Measurements from ENCODE around the gene PRKRA.
"Not testable (repeated sequence)": the region's sequence is repeated elsewhere in the genome, so short reads cannot be mapped to it uniquely, and the experiment has no call there.

The PRKRA gene

DNA sequence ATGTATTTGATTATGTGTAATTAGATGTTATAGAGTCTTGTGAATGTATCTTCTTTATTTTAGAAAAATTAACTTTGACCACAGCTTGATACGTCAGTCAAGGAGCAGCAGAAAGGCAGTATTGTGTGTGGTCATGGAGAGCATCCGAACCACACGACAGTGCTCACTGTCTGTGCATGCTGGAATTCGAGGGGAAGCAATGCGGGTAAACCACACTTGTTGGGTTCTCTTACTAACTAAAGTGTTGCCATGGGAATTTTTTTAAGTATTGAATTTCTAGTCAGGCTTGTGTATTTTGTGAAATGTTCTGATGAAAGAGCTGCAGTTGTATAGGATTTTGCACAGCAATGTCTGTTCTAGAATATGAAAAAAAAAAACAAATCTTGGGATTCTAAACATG lies 5.0 kb upstream of the PRKRA start:
- no peak for DNase-seq

DNA sequence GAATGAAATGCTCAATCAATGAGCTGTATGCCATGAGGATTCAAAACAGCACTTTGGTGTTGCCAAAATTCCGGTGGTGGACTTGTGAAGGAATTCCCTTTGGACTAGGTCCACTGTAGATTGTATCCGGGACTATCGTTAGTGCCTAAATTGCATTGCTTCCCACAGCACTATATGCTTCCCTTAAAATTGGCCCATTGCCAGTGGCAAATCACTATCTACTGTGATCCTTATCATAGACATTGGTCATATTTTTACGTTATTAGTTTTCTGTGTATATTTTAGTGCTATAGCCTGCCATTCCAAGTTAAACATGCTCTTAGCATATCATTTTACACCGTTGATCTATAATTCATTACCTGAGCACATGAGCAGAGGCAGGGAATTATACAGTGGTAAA lies 1.9 kb upstream of the PRKRA start:
- DNase-seq: no peak

DNA sequence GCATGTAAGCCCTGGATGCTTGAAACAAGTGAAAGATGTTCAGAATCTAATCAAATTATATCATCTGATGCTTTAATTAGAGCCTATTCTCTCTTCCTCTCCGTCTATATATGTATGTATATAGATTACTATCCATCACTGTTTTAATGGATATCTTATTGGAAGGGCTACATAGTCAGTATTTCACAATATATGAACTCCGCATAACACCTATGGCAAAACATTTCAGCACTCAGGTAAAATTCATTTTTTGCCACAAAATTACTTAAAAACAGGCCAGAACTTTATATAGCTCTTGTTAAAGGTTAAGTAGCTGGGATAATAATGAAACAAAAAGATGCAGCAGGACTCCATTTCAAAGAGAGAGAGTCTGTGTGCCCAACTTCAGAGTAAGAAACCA lies 1.4 kb upstream of the PRKRA start:
- no peak for DNase-seq

DNA sequence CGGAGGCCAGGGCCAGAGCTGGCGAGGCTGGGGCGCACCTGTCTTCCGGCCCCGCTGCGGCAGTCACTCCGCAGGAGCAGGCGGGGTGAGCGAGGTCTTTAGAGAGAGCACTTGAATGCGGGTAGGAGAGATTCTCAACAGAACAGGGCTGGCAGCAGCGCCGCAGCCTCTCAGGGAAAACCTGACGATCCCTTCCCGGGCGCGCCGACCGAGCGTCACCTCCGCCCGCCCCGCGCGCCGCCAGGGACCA lies 526 bp downstream of the PRKRA start:
- DNase-seq: no peak

DNA sequence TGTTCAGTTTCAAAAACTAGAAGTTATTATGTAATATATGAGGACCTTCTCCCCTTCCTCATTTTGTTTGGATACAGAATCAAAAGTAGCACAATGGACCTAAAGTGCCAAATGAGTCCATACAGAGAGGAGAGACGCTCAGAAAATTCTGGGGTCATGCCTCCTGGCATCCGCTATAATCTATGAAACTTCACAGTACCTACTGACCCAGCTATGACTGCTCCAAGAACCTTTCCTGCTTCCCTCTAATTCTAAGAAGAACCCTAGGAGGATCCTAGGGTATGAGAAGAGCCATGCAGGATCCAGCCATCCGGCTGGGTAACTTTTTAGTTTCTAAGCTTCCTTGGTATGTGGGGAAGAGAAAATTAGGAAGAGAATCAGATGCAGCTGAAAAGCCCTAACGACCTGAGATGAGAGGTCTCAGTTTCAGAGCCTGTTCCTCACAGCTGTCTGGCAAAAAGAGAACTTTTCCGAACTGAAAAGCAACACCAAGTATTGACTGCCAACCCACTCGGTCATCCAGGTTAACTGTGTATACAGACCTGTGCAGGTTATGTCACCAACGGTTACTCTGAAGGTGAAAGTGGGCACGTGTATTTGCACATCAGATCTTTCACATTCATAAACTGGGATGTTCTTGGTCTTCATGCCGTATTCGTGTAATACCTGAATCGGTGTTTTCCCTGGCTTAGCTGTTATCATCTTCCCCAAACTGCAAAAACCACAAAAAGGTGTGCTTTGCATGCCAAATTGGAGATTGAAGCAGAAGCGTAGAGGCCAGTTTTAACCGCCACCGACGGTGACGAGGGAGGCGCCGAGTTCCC lies 1.1 kb downstream of the PRKRA start:
- peak; percentile 28 for DNase-seq

DNA sequence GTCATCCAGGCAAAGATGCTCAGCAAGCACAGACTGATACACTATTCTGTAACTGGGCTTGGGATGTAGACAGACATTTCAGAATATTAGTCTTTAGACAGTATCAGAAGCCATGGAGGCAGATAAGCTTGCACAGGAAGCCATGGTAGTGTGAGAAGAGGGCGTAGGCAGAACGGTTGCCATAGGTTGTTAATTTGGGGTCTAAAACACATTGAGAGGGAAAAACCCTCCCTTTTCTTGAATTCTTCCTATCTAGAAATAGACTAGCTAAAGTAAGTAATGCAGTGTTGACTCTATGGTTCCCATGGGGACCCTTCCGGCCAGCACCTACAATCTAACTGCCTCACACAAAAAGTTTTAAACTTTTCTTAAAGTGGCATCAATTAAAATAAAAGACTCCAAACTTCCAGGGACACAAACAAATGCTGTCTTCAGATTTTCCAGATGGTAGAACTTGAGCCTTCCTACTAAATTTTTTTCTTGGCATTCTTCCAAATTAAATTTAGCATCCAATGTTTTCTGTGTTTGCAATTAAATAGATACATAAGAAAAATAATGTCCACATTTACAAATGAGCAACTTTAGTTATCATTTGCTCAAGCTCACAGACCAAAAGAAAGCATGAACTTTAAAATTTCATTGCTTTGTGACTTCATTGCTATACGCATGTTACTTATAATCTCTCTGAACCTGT lies 1.9 kb downstream of the PRKRA start:
- DNase-seq: no peak

DNA sequence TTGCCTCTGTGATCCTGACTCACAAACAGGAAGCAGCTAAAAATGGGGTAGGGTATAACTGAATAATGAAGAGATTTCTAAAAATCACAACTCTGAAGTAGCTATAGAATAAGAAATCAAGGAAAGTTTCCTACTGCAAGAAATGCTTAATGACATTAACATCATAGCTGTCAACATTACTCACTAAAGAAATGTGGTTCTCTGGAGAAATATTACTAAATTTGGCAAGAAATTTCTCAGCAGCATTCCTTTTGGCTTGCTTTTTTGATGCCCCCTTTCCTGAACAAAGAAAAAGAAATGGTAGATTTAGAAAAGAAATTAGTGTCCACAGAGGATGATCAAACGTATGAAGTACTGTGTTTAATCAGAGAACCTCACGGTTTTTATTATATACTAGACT lies 9.5 kb downstream of the PRKRA start:
- no peak for DNase-seq

DNA sequence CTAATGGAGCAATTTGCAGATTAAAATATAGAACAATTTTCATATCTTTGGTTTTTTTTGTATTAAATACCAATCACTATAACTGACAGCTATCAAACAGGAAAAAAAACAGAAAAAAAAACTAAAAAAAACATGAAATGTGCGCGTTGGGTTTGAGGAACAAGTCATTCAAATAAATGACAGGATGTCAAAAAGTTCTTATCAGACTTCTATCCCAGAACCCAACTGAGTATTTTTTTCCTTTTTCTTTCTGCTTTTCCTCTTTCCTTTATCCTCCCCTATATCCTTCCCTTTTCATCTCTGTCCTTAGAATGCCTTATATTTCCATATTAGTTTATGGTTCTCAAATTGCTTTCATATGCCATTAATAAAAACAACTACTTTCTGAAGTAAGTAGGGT lies 14.3 kb downstream of the PRKRA start:
- no peak for DNase-seq

DNA sequence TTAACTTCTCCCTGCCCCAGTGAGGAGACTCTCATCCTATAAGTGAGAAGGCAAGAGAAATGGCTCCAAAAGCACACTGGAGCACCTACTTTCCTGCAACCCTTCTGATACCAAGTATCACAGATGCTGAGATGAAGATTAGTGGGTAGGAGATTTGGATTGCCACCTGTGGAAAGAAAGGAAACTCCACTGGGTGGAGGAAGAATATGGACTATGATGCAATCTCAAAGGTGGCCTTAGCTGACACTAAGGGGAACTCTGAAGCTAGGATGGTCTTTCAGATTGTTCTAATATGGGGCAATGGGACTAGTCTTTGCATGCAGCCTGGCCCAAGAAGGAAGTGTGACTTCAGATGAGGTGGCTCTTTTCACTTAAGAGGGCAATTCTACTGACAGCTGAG lies 21.6 kb downstream of the PRKRA start:
- no peak for DNase-seq

DNA sequence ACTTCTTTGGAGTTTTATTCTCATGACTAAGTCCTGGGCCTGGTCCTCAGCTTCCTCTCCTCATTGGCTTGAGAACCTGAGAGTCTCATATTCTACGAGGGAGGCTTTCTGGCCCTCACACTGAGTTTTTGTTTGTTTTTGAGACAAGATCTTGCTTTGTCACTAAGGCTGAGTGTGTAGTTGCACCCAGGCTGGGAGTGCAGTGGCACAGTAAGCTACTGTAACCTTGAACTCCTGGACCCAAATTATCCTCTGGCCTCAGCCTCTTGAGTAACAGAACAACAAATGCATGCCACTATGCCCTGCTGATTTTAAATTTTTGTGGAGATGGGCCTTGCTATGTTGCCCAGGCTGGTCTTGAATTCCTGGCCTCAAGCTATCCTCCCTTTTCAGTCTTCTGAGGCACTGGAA lies 22.6 kb downstream of the PRKRA start:
- DNase-seq: no peak

DNA sequence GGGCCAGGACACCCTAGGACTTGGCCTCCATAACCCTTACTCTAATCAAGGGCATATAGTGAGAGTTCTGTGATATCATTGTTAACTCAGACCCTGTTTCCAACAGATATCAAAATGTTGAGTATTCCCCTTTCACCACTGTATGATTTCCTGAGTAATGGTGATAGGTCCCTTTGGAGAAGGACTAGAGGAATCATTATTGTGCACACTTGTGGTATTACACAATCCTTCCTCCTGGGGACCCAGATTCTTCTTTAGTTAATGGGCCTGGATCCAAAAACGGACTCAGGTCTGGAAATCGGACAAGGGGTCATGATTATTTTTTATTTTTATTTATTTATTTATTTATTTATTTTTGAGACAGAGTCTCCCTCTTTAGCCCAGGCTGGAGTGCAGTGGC lies 23.5 kb downstream of the PRKRA start:
- no peak for DNase-seq

DNA sequence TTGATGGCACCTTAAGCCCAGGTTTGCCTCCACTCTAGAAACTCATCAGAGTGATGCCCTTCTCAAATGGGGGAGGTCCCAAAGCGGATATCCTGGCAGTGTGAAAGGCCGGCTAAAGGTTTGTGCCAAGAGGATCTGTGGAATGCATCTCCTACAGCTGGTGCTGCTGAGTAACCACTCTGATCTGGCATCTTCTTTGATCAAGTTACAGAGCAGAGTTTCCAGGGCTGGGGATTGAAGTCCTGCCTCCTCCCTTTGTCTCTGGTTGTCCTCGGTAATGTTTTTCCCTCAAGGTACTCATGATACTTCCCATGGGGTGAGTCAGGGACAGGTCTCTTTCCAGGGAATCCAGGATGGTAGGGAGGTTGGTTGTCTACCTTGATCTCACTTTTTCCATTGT lies 24.6 kb downstream of the PRKRA start:
- no peak for DNase-seq

DNA sequence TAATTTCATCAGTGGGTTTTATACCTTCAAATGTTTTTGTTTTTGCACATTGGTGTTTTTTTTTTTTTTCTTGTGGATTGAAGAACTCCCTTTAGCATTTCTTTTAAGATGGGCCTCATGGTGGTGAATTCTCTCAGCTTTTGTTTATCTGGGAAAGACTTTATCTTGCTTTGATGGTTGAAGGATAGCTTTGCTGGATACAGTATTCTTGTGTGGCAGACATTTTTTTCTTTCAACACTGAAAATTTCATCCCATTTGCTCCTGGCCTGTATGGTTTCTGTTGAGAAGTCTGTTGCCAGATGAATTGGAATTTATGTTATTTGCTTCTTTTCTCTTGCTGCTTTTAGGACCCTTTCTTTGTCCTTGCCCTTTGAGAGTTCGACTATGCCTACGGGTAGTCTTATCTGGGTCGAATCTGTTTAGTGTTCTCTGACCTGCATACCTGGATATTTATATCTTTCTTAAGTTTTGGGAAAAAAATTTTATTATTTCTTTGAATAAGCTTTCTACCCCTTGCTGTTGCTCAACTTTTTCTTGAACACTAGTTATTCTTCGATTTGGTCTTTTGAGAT lies 25.6 kb downstream of the PRKRA start:
- DNase-seq: no peak

DNA sequence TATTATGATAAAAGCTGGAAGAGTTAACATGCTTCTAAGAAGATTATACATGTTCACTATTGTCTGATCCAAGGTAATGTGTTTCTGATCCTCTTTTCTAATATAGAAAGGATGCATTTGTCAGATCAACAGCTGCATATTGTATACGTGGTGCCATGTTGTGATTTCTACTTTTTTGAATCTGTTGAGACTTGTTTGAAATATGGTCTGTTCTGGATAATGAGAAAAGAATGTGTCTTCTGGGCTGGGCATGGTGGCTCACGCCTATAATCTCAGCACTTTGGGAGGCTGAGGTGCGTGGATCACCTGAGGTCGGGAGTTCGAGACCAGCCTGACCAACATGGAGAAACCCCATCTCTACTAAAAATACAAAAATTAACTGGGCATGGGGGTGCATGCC lies 27.2 kb downstream of the PRKRA start:
- DNase-seq: not testable (repeated sequence)

DNA sequence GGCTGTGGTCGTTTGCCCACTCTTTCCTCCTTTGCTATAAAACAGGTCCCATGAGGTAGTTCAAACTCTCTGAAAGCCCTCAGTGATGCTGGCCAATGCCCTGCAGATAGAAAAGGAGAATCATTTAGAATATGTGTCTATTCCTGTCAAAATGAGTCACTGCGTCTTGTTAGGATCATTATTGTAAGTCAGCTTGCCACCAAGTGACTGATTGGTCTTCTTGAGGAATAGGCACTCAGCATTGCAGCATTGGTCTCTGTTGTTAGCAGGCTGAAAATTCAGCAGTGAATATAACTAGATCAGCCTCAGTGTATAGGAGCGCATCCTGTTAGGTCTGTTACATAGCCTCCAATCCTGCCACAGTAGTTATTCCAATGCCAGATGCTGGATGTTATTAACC lies 28.9 kb downstream of the PRKRA start:
- DNase-seq: no peak

DNA sequence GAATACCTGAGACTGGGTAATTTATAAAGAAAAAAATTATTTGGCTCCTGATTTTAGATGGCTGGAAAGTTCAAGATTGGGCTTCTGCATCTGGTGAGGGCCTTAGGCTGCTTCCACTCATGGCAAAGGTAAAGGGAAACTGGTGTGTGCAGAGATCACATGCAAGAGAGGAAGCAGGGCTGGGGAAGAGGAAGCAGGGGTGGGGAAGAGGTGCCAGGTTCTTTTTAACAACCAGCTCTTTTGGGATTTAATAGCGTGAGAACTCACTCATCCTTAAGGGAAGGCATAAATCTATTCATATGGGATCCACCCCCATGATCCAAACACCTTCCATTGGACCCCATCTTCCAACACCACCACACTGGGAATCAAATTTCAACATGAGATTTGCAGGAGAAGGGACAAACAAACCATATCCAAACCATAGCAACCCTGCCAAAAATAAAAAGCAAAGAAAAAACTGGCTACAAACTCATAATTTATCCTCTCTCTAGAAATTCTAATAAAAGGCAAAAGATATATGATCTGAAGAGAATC lies 30.4 kb downstream of the PRKRA start:
- DNase-seq: no peak

DNA sequence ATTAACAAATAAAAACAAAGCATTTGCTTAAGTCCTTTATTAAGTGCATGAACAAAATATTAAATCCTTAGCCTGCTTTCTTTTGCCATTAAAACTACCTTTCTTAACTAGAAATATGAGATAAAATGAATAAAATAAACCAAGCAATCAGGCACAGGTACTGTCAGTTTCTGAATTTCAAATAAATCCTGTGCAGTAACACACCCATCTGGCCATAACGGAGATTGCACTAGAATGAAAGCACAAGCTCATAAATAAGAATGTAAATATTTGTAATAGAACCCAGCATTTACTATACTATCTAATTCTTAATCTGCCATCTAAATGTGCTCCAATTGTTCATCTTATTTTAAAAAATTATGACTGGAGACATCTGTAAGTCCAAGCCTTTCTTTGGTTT lies 31.9 kb downstream of the PRKRA start:
- DNase-seq: peak; percentile 25

DNA sequence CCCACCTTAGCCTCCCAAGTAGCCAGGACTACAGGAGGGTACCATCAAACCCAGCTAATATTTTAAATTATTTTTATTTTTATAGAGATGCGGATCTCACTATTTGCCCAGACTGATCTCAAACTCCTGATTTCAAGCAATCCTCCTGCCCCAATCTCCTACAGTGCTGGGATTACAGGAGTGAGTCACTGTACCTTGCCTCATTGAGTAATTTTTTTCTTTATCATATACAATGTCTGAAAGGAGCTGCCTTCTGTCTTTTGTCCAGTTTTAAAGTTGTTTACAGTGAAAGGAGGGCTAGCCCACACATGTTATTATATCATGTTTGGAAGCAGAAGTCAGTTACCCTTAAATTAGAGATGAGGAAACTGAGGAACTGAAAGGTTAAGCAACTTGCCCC lies 32.5 kb downstream of the PRKRA start:
- DNase-seq: no peak

DNA sequence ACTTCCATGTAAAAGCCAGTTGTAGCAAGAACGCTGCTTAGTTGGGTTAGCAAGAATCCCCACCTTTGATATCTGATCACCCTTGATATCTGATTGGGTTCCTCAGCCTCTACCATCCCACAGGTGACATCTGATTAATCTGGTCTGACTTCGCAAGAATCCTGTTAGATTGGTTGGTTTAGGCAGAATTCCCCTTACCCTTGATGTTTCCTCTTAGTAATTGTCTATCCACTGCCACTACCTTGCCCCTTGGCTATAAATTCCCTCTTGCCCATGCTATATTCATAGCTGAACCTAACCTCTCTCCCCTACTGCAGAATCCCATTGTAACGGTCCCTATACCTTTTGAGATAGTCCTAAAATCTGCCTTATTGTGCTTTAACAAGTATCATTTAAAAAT lies 33.1 kb downstream of the PRKRA start:
- DNase-seq: no peak

DNA sequence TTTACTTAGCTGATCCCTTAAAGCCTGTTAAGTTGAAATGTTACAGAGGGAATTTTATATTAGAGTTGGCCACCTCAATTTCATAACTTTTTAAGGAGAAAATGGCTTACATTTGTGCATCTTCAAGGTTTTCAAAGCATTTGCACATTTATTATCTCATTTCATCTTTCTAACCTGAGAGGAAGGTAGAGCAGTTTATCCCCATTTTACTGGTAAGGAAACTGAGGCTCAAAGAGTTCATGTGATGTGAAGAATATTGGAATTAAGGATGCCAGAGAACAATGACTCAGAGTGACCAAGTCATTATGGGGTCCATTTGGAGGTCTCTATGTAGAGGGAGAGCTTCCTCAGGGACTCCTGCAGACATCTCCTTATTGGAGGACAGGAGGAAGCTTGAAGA lies 35.0 kb downstream of the PRKRA start:
- DNase-seq: no peak

DNA sequence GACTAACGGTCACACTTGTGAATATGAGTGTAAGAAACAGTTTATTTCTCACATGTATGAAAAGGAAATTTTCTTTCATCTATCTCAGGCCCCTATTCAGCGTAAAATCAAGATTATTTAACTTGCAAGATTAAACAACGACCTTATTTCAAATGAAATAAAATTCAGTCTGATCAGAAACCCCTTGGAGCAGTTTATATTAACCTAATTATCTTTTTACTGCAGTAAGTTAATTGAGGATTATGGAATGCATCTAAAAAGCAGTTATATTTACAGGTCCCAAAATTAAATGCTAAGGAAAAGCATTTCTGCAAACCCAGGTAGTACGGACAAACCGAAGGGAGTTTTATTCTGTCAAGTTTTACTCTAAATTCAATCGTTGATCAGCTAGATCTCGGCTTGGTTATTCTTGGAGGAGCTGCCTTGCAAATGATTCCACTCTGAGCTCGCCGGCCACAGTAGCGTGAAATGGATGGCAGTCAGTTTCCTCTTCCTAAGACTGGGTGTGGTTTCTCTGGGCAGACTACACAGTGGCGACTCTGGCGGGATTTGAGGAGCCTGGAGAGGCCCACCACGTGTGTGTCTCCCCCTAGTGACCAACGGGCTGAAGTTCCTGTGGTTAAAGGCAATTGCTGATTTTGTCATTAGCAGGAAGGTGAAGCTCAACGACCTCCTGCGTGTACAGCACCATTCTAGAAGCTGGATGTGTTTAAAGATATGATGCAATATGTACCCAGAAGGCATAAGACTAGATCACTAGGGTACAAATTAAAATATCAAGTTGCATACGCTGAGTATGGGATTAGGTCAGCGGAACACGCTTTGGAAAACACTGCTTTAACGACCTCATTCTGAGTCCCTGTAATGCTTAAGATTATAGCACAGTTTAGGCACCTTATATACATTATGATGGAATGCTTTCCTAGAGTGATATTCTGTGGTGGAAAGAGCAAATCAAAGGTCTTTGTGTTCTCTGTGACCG lies 36.4 kb downstream of the PRKRA start:
- peak; percentile 95 for DNase-seq

DNA sequence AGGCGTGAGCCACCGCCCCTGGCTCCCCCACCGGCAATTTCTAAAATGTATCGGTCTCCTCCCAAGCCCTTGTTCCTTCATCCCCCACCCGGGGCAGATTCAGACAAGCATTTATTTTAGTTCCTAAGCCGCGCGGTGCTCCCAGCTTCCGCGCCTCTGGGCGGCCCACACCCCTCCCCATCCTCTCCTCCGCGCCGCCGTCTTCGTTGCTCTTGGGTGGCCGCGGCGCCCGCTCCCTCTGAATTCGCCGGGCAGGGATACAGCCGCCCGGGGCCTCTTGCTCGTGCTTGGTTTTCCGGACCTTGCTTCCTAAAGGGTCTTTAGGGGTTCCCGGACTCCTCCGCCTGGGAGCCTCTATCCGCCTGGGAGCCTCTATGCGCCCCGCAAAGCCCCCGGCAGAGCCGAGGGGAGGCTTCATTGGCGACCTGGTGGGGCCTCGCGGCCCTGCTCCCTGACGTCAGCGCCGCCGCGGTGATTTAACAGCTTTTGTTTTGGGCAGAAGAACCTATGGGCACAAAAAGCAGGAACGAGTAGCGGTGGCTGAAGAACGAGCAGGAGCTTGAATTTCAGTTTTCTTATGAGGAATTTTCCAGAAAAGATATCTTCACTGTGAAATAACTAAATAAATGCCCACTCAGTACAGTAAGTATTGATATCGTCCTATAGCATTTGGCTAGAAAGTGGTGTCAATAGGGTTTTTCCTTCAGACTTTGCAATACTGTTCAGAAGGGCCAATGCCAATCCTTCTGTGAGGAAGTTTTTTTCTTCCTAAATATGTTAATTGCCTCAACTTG lies 37.3 kb downstream of the PRKRA start:
- peak; percentile 77 for DNase-seq

Measured in hematopoietic multipotent progenitor cell treated with erythropoietin and hydrocortisone succinate and interleukin-3 and kit ligand, for 8 days (in vitro differentiated cells).